ENCODE results near the gene SMPD4.
"Not testable (repeated sequence)": the region's sequence is repeated elsewhere in the genome, so short reads cannot be mapped to it uniquely, and the experiment has no call there.

Gene SMPD4, protein sequence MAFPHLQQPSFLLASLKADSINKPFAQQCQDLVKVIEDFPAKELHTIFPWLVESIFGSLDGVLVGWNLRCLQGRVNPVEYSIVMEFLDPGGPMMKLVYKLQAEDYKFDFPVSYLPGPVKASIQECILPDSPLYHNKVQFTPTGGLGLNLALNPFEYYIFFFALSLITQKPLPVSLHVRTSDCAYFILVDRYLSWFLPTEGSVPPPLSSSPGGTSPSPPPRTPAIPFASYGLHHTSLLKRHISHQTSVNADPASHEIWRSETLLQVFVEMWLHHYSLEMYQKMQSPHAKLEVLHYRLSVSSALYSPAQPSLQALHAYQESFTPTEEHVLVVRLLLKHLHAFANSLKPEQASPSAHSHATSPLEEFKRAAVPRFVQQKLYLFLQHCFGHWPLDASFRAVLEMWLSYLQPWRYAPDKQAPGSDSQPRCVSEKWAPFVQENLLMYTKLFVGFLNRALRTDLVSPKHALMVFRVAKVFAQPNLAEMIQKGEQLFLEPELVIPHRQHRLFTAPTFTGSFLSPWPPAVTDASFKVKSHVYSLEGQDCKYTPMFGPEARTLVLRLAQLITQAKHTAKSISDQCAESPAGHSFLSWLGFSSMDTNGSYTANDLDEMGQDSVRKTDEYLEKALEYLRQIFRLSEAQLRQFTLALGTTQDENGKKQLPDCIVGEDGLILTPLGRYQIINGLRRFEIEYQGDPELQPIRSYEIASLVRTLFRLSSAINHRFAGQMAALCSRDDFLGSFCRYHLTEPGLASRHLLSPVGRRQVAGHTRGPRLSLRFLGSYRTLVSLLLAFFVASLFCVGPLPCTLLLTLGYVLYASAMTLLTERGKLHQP

DNA sequence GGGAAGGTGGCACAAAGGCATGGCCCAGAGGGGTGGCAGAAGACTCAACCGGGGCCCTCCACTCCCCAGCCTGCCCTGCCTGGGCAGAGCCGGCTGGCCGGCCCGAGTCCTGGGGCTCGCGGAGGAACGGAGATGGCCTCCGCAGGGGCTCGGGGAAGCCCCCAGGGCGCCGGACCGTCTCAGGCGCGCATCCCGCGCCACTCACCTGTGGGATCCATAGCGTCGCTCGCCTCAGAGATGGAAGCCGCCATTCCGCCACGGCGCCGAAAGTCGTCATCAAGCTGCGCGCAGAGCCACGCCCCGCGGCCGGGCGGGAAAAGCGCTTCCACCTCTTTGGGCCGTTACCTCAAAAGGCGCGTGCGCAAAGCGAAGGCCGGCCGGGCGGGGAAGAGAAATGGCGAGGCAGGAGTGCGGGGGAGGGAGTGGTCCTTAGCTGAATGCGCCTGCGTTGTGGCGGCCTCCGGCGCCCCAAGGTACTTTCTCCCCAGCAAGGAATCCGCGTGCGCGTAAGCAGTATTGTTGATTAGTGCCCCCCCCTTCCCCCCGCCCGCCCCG, at the start of gene SMPD4:
Gene SMPD4, minus strand, starts transcription at position 278 of the 555 bp plus-strand sequence. CDS start 5,010 bp downstream, outside the sequence.
- peak; percentile 92 for DNase-seq

- DNase-seq, result not testable (repeated sequence)
Observed at GRCh38 chr2:130230907-130231306, 49.5 kb upstream of the SMPD4 start.

DNA sequence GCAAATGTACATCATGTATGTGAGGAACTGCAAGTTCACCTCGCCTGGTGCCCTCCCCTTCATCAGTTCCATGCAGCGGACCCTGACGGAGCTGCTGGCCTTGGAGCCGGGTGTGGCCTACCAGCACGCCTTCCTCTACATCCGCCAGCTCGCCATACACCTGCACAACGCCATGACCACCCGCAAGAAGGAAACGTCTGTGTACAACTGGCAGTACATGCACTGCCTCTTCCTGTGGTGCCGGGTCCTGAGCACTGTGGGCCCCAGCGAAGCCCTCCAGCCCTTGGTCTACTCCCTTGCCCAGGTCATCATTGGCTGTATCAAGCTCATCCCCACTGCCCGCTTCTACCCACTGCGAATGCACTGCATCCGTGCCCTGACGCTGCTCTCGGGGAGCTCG, 49.0 kb upstream of the SMPD4 start:
- not testable (repeated sequence) for DNase-seq

DNA sequence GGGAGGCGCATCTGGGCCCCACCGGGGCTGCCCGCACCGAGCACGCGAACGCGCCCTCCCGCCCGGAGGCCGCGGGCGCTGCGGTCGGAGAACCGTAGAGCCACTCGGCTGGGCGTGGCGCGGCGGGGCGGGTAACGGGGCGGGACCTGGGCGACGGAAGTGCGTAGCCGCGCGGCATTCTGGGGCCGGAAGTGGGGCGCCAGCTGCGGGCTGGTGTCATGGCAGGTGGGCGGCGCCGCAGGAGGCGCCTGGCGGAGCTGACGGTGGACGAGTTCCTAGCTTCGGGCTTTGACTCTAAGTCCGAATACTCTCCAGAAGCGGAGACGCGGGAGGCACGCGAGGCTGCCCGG, 47.7 kb upstream of the SMPD4 start:
- not testable (repeated sequence) for DNase-seq

DNA sequence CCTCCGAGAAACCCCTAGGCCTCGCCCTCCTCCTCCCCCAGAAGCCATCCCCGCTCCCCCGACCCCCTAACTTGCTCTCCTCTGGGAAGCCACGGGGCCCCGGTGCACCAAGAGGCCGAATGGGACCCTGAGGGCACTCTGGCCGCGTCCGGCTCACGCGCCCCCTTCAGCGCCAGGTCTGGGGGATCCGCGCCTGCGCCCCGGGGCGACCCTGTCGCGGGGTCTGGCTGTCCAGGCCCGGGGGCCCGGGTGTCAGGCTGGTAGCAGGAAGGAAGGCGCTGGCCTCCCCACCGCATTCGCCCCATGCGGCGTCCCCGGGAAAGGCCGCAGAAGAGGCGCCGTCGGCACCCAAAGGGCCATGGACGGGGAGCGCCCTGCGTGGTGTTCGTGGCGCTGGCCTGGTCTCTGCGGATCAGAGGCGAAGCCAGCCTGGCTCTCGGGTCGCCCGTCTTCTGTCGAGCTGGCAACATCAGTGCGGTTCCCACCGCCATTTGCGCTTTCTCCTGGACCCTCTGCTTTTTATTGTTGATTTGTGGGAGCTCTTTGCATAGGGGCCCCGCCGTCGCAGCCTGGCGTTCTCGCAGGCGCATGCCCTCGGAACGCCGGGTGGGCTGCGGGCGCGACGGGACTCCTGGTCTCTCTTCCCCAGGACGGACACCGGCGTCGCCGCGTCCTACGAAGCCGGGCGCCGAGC, 47.2 kb upstream of the SMPD4 start:
- not testable (repeated sequence) for DNase-seq

- DNase-seq, result not testable (repeated sequence)
Observed at GRCh38 chr2:130228005-130228404, 46.6 kb upstream of the SMPD4 start.

- not testable (repeated sequence) for DNase-seq
Observed at GRCh38 chr2:130222523-130222922, 41.1 kb upstream of the SMPD4 start.

GRCh38 chr2:130220505-130220904, 39.1 kb upstream of the SMPD4 start:
- not testable (repeated sequence) for DNase-seq

DNA sequence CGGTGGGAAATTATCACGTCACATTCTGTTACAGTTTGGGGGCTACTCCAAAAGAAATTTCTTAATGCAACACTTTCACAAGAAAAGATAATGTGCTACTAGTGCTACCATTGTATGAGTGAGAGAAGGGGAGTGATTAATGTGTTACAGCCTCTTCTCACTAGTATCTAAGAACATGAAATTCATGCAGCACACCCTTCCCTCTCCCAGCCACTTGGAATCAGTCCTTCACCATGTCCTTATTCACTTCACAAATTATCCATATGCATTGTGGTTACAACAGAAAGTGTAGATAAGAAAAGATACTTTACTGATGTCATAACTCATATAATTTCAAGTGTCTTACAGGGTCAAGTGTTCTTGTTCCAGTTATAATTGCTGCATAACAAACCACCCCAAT, 37.7 kb upstream of the SMPD4 start:
- not testable (repeated sequence) for DNase-seq

- DNase-seq, result not testable (repeated sequence)
Observed at GRCh38 chr2:130207051-130207450, 25.6 kb upstream of the SMPD4 start.

- DNase-seq, result not testable (repeated sequence)
Observed at GRCh38 chr2:130203150-130203549, 21.7 kb upstream of the SMPD4 start.

- DNase-seq, result not testable (repeated sequence)
Observed at GRCh38 chr2:130202518-130202917, 21.1 kb upstream of the SMPD4 start.

DNA sequence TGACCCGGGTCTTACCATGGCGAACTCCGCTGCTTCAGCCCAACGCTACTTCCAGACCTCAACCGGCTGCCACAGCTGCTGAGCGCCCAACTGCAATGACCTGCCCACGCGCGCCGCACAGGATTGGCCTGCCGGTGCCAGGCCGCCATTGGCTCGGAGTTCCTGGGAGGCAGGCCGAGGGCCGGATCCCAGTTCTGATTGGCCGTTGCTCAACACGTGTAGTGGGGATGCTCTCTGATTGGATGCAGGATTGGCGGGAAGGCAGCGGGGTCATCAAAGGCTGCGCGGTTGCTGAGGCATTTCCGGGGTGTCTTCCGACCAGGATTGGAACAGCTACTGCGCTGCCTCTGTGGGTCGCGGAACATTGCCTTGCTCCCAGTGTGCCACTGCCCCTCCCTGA, 16.9 kb upstream of the SMPD4 start, which contains the start of gene TUBA3E:
Gene TUBA3E, minus strand, starts transcription at position 97 of the 400 bp plus-strand sequence. Its CDS starts 79 bp downstream, at position 18.
- no peak for DNase-seq

GRCh38 chr2:130196052-130196451, 14.7 kb upstream of the SMPD4 start:
- DNase-seq, result not testable (repeated sequence)

DNA sequence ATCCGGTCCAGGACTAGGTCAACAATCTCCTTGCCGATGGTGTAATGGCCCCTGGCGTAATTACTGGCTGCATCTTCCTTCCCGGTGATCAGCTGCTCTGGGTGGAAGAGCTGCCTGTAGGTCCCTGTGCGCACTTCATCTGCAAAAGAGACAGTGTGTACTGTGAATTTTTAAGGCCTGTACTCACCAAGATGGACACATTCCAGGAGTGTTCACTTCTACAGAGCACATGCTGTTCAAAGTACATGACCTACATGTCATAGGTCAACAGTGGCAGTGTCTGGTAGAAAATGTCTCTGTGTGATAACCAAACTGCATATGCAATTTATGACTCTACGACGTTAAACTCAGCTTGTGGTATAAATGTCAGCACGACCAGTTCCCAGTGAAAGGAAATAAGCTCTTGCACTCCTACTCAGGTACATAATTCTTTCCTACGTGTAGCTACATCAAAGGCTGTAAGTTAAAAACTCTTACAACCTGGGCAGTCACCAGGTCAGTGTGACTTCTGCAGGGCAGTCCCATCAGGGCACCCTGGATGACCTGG, 13.8 kb upstream of the SMPD4 start:
- DNase-seq, result not testable (repeated sequence)

DNA sequence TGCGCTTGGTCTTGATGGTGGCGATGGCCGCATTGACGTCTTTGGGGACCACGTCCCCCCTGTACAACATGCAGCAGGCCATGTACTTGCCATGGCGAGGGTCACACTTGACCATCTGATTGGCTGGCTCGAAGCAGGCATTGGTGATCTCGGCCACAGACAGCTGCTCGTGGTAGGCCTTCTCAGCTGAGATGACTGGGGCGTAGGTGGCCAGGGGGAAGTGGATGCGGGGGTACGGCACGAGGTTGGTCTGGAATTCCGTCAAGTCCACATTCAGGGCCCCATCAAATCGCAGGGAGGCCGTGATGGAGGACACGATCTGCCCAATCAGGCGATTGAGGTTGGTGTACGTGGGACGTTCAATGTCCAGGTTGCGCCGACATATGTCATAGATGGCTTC, 12.4 kb upstream of the SMPD4 start:
- not testable (repeated sequence) for DNase-seq

- not testable (repeated sequence) for DNase-seq
Observed at GRCh38 chr2:130192451-130192850, 11.0 kb upstream of the SMPD4 start.

- DNase-seq, result not testable (repeated sequence)
Observed at GRCh38 chr2:130191319-130191718, 9.9 kb upstream of the SMPD4 start.

GRCh38 chr2:130190237-130190636, 8.8 kb upstream of the SMPD4 start:
- DNase-seq, result no peak

GRCh38 chr2:130188958-130189357, 7.6 kb upstream of the SMPD4 start:
- DNase-seq, result not testable (repeated sequence)

- not testable (repeated sequence) for DNase-seq
Observed at GRCh38 chr2:130187859-130188792, 6.7 kb upstream of the SMPD4 start.
